ENCODE results near the gene AGAP3.

The AGAP3 gene

GRCh38 chr7:151168787-151169162, 82.5 kb downstream of the AGAP3 start:
- no peak for FAIRE-seq

- no peak for FAIRE-seq
These were observed 86.2 kb downstream of the AGAP3 start for GRCh38 chr7:151172273-151173141.

- no peak for FAIRE-seq
These were observed 87.3 kb downstream of the AGAP3 start for GRCh38 chr7:151173386-151174245.

- no peak for FAIRE-seq
These were observed 88.2 kb downstream of the AGAP3 start for GRCh38 chr7:151174246-151175046.

- no peak for FAIRE-seq
These were observed 88.9 kb downstream of the AGAP3 start for GRCh38 chr7:151175047-151175792.

GRCh38 chr7:151175793-151176311, 89.6 kb downstream of the AGAP3 start:
- FAIRE-seq = no peak

GRCh38 chr7:151176401-151176800, 90.1 kb downstream of the AGAP3 start:
- FAIRE-seq = no peak

GRCh38 chr7:151177310-151177709, 91.0 kb downstream of the AGAP3 start:
- no peak for FAIRE-seq

GRCh38 chr7:151178236-151178635, 92.0 kb downstream of the AGAP3 start:
- no peak for FAIRE-seq

GRCh38 chr7:151178831-151179230, 92.6 kb downstream of the AGAP3 start:
- no peak for FAIRE-seq

GRCh38 chr7:151179287-151179860, 93.1 kb downstream of the AGAP3 start:
- no peak for FAIRE-seq

GRCh38 chr7:151179946-151180345, 93.7 kb downstream of the AGAP3 start:
- FAIRE-seq = no peak

- FAIRE-seq = no peak
These were observed 94.7 kb downstream of the AGAP3 start for GRCh38 chr7:151181011-151181431.

GRCh38 chr7:151185762-151186639, 99.7 kb downstream of the AGAP3 start:
- FAIRE-seq = no peak

GRCh38 chr7:151186640-151187408, 100.5 kb downstream of the AGAP3 start, which contains the start of gene ASB10:
Gene ASB10, minus strand, starts transcription at chr7:151187250. Its CDS starts 120 bp downstream, at chr7:151187130.
- FAIRE-seq = no peak

GRCh38 chr7:151187409-151188251, 101.4 kb downstream of the AGAP3 start:
- no peak for FAIRE-seq

GRCh38 chr7:151188252-151188542, 101.9 kb downstream of the AGAP3 start:
- FAIRE-seq = no peak

- FAIRE-seq = no peak
These were observed 102.8 kb downstream of the AGAP3 start for GRCh38 chr7:151189038-151189437.

- FAIRE-seq = no peak
These were observed 105.3 kb downstream of the AGAP3 start for GRCh38 chr7:151191544-151191943.
